GM12878 (cell line): Measurements from ENCODE around the gene CDKL2. TPM values are rescaled to one million over a fixed set of nuclear protein-coding genes. Genes with fewer than 3 reads are reported as not detected.

ENCODE experiments used
- ATAC-seq: fragments of 200-7000 bp; cut with Tn5 transposase; 3 replicates; pipeline ENCODE4 v1.9.1; 2020; ENCODE audit warnings: mild to moderate bottlenecking, moderate library complexity
- BruUV-seq: library from RNA; stranded (reverse); fragments of 400-500 nt; replicated peaks from 2 replicates; lab custom pipeline; 2021; lab: Mats Ljungman, UMichigan
- CTCF ChIA-PET: fragments of 300-600 bp; sonication (Branson Sonifier 250); formaldehyde crosslinking; extraction: SDS; loops from one replicate; lab custom pipeline; 2021; ENCODE audit warnings: inconsistent platforms; lab: Yijun Ruan, JAX
- POLR2A ChIA-PET: fragments of 350-600 bp; formaldehyde crosslinking; extraction: SDS; loops from one replicate; lab custom pipeline; 2021; ENCODE audit warnings: inconsistent platforms; lab: Charles Lee
- RAD21 ChIA-PET: fragments of 300-600 bp; sonication (Branson Sonifier 250); formaldehyde crosslinking; loops from one replicate; lab custom pipeline; 2023; ENCODE audit warnings: antibody characterized with exemption; ENCODE audit not compliant: unreplicated experiment; lab: Charles Lee
- SMC1A ChIA-PET: fragments of 300-600 bp; sonication (Branson Sonifier 250); formaldehyde crosslinking; loops from one replicate; lab custom pipeline; 2023; ENCODE audit not compliant: unreplicated experiment, uncharacterized antibody; lab: Charles Lee
- DNase-seq: peaks from one replicate; pipeline ENCODE4 v3.0.0-alpha.2; 2011; ENCODE audit warnings: low read depth, low spot score
- FAIRE-seq: peaks from 3 replicates; lab custom pipeline; 2011; peaks lifted over from hg19 to GRCh38; lab: Jason Lieb, UNC
- H2AFZ ChIP-seq: 2 replicates; pipeline ENCODE4 v1.6.0; 2011; ENCODE audit warnings: low read depth, low read length, control low read depth; ENCODE audit not compliant: control insufficient read depth
- H3K27ac ChIP-seq: 2 replicates; pipeline ENCODE4 v1.5.1; 2011; ENCODE audit warnings: control low read depth; ENCODE audit not compliant: control insufficient read depth, insufficient read depth
- H3K27me3 ChIP-seq, 2 experiments: replicated peaks in 1 of 2; 2 replicates each; pipeline versions ENCODE4 v1.6.0 to v1.6.1; 2011; ENCODE audit warnings: low read length in 1 of 2; ENCODE audit not compliant: control insufficient read depth in 2 of 2, insufficient read depth in 2 of 2
- H3K36me3 ChIP-seq, 2 experiments: 2 replicates each; pipeline ENCODE4 v1.5.1; 2011; ENCODE audit warnings: low read length in 1 of 2; ENCODE audit not compliant: control insufficient read depth in 2 of 2, insufficient read depth in 2 of 2
- H3K4me1 ChIP-seq: 2 replicates; pipeline ENCODE4 v1.6.1; 2011; ENCODE audit warnings: mild to moderate bottlenecking, low read length, moderate library complexity, mixed read lengths; ENCODE audit not compliant: control insufficient read depth, insufficient read depth
- H3K4me2 ChIP-seq: 2 replicates; pipeline ENCODE4 v1.6.0; 2011; ENCODE audit warnings: control low read depth; ENCODE audit not compliant: control insufficient read depth, insufficient read depth
- H3K4me3 ChIP-seq: fragments of 200-600 bp; sonication (generic); 2 replicates; pipeline ENCODE4 v1.5.1; 2016
- H3K79me2 ChIP-seq: 2 replicates; pipeline ENCODE4 v1.6.0; 2011; ENCODE audit warnings: low read length; ENCODE audit not compliant: control insufficient read depth, insufficient read depth
- H3K9ac ChIP-seq: 2 replicates; pipeline ENCODE4 v1.8.0; 2011; ENCODE audit warnings: low read length, control low read depth, mixed read lengths; ENCODE audit not compliant: control insufficient read depth, insufficient read depth
- H3K9me3 ChIP-seq: replicated peaks from 3 replicates; pipeline ENCODE4 v1.5.1; 2011; ENCODE audit warnings: mild to moderate bottlenecking, low read length; ENCODE audit not compliant: control insufficient read depth, insufficient read depth
- H4K20me1 ChIP-seq: 2 replicates; pipeline ENCODE4 v1.6.0; 2011; ENCODE audit not compliant: control insufficient read depth, insufficient read depth
- BMI1 ChIP-seq: fragments of 450-650 bp; IDR thresholded peaks from 2 replicates; pipeline ENCODE4 v1.6.1; 2016; ENCODE audit warnings: mild to moderate bottlenecking, moderate library complexity, borderline replicate concordance
- CEBPB ChIP-seq, 2 experiments: fragments of 150-350 bp in 1 of 2; IDR thresholded peaks; 2 replicates each; pipeline ENCODE4 v1.6.1; 2012 to 2014; ENCODE audit warnings: low read depth in 2 of 2, low read length in 2 of 2, borderline replicate concordance in 1 of 2, inconsistent platforms in 1 of 2
- EP300 ChIP-seq, 2 experiments: fragments of 150-350 bp in 1 of 2; IDR thresholded peaks; 2 replicates each; pipeline ENCODE4 v1.6.1; 2011 to 2012; ENCODE audit warnings: low read depth in 2 of 2, low read length in 2 of 2, borderline replicate concordance in 1 of 2, improper control_type of control experiment in 1 of 2, inconsistent platforms in 1 of 2; ENCODE audit not compliant: control insufficient read depth in 1 of 2
- MYB ChIP-seq: fragments of 150-350 bp; IDR thresholded peaks from 2 replicates; pipeline ENCODE4 v1.6.1; 2014; ENCODE audit warnings: mild to moderate bottlenecking, low read depth, low read length, borderline replicate concordance
- SMAD5 ChIP-seq: IDR thresholded peaks from 2 replicates; pipeline ENCODE4 v1.6.1; 2016; ENCODE audit warnings: antibody characterized with exemption, low read depth
- STAT3 ChIP-seq: IDR thresholded peaks from 2 replicates; pipeline ENCODE4 v1.6.1; 2011; ENCODE audit warnings: low read depth, low read length, improper control_type of control experiment
- SUPT20H ChIP-seq: IDR thresholded peaks from 2 replicates; pipeline ENCODE4 v1.6.1; 2011; ENCODE audit warnings: low read depth, mild to moderate bottlenecking, low read length, moderate library complexity, borderline replicate concordance; ENCODE audit not compliant: control insufficient read depth
- ZNF24 ChIP-seq: fragments of 450-650 bp; IDR thresholded peaks from 2 replicates; pipeline ENCODE4 v1.6.1; 2017; ENCODE audit warnings: antibody characterized with exemption, mild to moderate bottlenecking
- ZNF384 ChIP-seq: IDR thresholded peaks from 2 replicates; pipeline ENCODE4 v1.6.1; 2012; ENCODE audit warnings: low read depth, mild to moderate bottlenecking, low read length, improper control_type of control experiment, borderline replicate concordance
- WGBS: methylation state at CpG from one replicate; pipeline ENCODE4 v1.1.6; 2016; ENCODE audit warnings: low lambda C conversion rate; ENCODE audit not compliant: insufficient replicate concordance, insufficient coverage; ENCODE audit errors: missing lambda C conversion rate; 5-methylcytosine and 5-hydroxymethylcytosine counted together
- in situ Hi-C: fragments of 300-500 bp; cut with MboI; formaldehyde crosslinking; loops from 9 replicates; pipeline ENCODE4 v1.14.3; 2018; ENCODE audit warnings: mixed read lengths
- intact Hi-C: fragments of 100-400 bp; cut with micrococcal nuclease; formaldehyde crosslinking; loops from one replicate; pipeline ENCODE4 v1.14.2; 2022; ENCODE audit not compliant: unreplicated experiment
- polyA plus RNA-seq, 11 experiments: library from polyadenylated mRNA; depleted of rRNA in 4 of 11; unstranded in 6 of 11; stranded (reverse) in 5 of 11; fragments of >200 nt; fragmentation: Nextera tagmentation in 4 of 11; fragmentation: Illumina TruSeq in 1 of 11; extraction: Ambion mirVana in 4 of 11; extraction: Trizol in 1 of 11; gene quantifications; 1 replicate in 1 of 11; 2 replicates in 10 of 11; pipeline versions ENCODE4 v1.2.1 to v1.2.3, GENCODE V29; 2011 to 2016; ENCODE audit warnings: inconsistent platforms in 2 of 11, missing spikeins in 2 of 11, low read depth in 1 of 11
- total RNA-seq, 4 experiments: library from RNA; depleted of rRNA in 3 of 4; stranded (reverse); fragments of >200 nt in 3 of 4; fragmentation: Illumina TruSeq in 1 of 4; extraction: Trizol in 1 of 4; gene quantifications; 2 replicates each; pipeline versions ENCODE4 v1.2.1 to v1.2.3, GENCODE V29; 2013 to 2021

The CDKL2 gene
- total and polyA plus RNA-seq, 10 of the 15 experiments (the other 5 are each of a cell fraction or from before 2014, with no cell fraction given), result 0.05 to 0.24 (median 0.06) TPM; not detected in 7

GRCh38 chr4:75566911-75567310 is 63.4 kb downstream of the CDKL2 start:
- no peaks in the 10 kb centered on the region; a peak in 1 of 4 replicates for H3K27me3 ChIP-seq
- H3K4me1 ChIP-seq, result no peaks in the 10 kb centered on the region
- SMC1A ChIA-PET, result interaction anchor here (1.2 to 1.5 kb wide), 2 partner anchors 255 to 695 kb away, joined by 3 read pairs; no protein-coding TSS in a partner anchor
- no peak for TF ChIP-seq MYB
- no peak for TF ChIP-seq SUPT20H
- TF ChIP-seq EP300 (IDR thresholded peaks at IDR 0.05; ENCODE audit: borderline replicate concordance in 1 of 2, control insufficient read depth in 1 of 2, low read depth in 2 of 2, low read length in 2 of 2), result no peak
- TF ChIP-seq CEBPB (IDR thresholded peaks at IDR 0.05; ENCODE audit: borderline replicate concordance in 1 of 2, low read depth in 2 of 2, low read length in 2 of 2), result no peak
- TF ChIP-seq ZNF384, result no peak
- no peak for TF ChIP-seq SMAD5
- TF ChIP-seq BMI1, result no peak
- TF ChIP-seq STAT3, result no peak
- no peak for TF ChIP-seq ZNF24
- TF ChIP-seq, all 136 proteins: peak for 0
- no peaks in the 10 kb centered on the region for H3K79me2 ChIP-seq
- no peak overlapping the region for H3K27ac ChIP-seq
- no peaks in the 10 kb centered on the region for H4K20me1 ChIP-seq
- no peak overlapping the region for H3K4me3 ChIP-seq
- no peaks in the 10 kb centered on the region for H3K9me3 ChIP-seq
- DNase-seq, result no peak
- RAD21 ChIA-PET, result no interaction called here
- 85% methylated on average over 1 of the region's 1 CpG for WGBS
- no peak overlapping the region for H3K9ac ChIP-seq
- BruUV-seq, result no TSS peak
- FAIRE-seq, result no peak
- H3K36me3 ChIP-seq, result no peaks in the 10 kb centered on the region
- in situ Hi-C loops (no loop called here), intact Hi-C loops (no loop called here)
- no peak overlapping the region for H3K4me2 ChIP-seq
- CTCF ChIA-PET, result interaction anchor here (1.3 to 1.4 kb wide), 2 partner anchors 8 to 281 kb away, joined by 3 to 4 read pairs; no protein-coding TSS in a partner anchor
- H2AFZ ChIP-seq, result no peak overlapping the region
- POLR2A ChIA-PET, result no interaction called here
- ATAC-seq, result no peak
